HL-60/S4 treated with retinoic acid at 250 ng/mL for 4 days and 3 days (cell line): Measurements from ENCODE around the gene RAB22A.
"Not testable (repeated sequence)": the region's sequence is repeated elsewhere in the genome, so short reads cannot be mapped to it uniquely, and the experiment has no call there.

Source experiments
- in situ Hi-C: fragments of 300-500 bp; cut with MboI; formaldehyde crosslinking; loops from 2 replicates; pipeline ENCODE4 v1.7.0; 2022; ENCODE audit warnings: low sequenced_read_pairs

RAB22A gene

GRCh38 chr20:58342104-58342945, 32.8 kb downstream of the RAB22A start:
- in situ Hi-C loops, result no loop called here

- in situ Hi-C loops, result no loop called here
These were observed 35.2 kb downstream of the RAB22A start for GRCh38 chr20:58344741-58345140.

GRCh38 chr20:58349570-58349969, 40.1 kb downstream of the RAB22A start:
- in situ Hi-C loops, result no loop called here

- in situ Hi-C loops, result no loop called here
These were observed 43.0 kb downstream of the RAB22A start for GRCh38 chr20:58352468-58352867.

GRCh38 chr20:58359441-58359840, 49.9 kb downstream of the RAB22A start:
- in situ Hi-C loops, result no loop called here

- in situ Hi-C loops, result no loop called here
These were observed 51.4 kb downstream of the RAB22A start for GRCh38 chr20:58360936-58361335.

- in situ Hi-C loops, result no loop called here
These were observed 52.1 kb downstream of the RAB22A start for GRCh38 chr20:58361481-58362205.

- in situ Hi-C loops, result no loop called here
These were observed 52.6 kb downstream of the RAB22A start for GRCh38 chr20:58362206-58362516.

GRCh38 chr20:58362970-58363369, 53.5 kb downstream of the RAB22A start:
- in situ Hi-C loops, result no loop called here

- in situ Hi-C loops, result no loop called here
These were observed 57.4 kb downstream of the RAB22A start for GRCh38 chr20:58366866-58367265.

- in situ Hi-C loops, result no loop called here
These were observed 63.3 kb downstream of the RAB22A start for GRCh38 chr20:58372806-58373205.

- in situ Hi-C loops, result not testable (repeated sequence)
These were observed 63.8 kb downstream of the RAB22A start for GRCh38 chr20:58373296-58373695.

- in situ Hi-C loops, result no loop called here
These were observed 64.7 kb downstream of the RAB22A start for GRCh38 chr20:58374027-58374850.

GRCh38 chr20:58374906-58375758, 65.6 kb downstream of the RAB22A start:
- in situ Hi-C loops, result no loop called here

- in situ Hi-C loops, result no loop called here
These were observed 66.3 kb downstream of the RAB22A start for GRCh38 chr20:58375759-58376352.

GRCh38 chr20:58377017-58377416, 67.5 kb downstream of the RAB22A start:
- in situ Hi-C loops, result no loop called here

- in situ Hi-C loops, result no loop called here
These were observed 68.4 kb downstream of the RAB22A start for GRCh38 chr20:58377766-58378401.

GRCh38 chr20:58378704-58379103, 69.2 kb downstream of the RAB22A start:
- in situ Hi-C loops, result no loop called here

GRCh38 chr20:58381627-58382026, 72.1 kb downstream of the RAB22A start:
- in situ Hi-C loops, result no loop called here

- in situ Hi-C loops, result no loop called here
These were observed 72.6 kb downstream of the RAB22A start for GRCh38 chr20:58382096-58382495.
